Transverse colon (tissue), 4 donors: Measurements from ENCODE around the gene SLC4A5.

ENCODE experiments used
- POLR2A ChIP-seq: fragments of 450-650 bp; IDR thresholded peaks from one replicate; pipeline ENCODE4 v1.6.1; 2016; ENCODE audit warnings: antibody characterized with exemption, mild to moderate bottlenecking, moderate library complexity
- POLR2AphosphoS5 ChIP-seq, 3 donors: sonication (generic); formaldehyde crosslinking; IDR thresholded peaks; one replicate each; pipeline ENCODE4 v1.6.1; 2016; ENCODE audit warnings: antibody characterized with exemption in 3 of 3
- TF ChIP-seq, protein P1 (sequence below), 5 experiments: fragments of 200-600 bp in 3 of 5; fragments of 450-650 bp in 2 of 5; sonication (generic) in 3 of 5; IDR thresholded peaks; 1 replicate in 2 of 5; 2 replicates in 3 of 5; pipeline ENCODE4 v1.5.1; 2016 to 2017; ENCODE audit warnings: antibody characterized with exemption in 5 of 5, inconsistent platforms in 3 of 5, mild to moderate bottlenecking in 2 of 5, moderate library complexity in 1 of 5

DNA sequence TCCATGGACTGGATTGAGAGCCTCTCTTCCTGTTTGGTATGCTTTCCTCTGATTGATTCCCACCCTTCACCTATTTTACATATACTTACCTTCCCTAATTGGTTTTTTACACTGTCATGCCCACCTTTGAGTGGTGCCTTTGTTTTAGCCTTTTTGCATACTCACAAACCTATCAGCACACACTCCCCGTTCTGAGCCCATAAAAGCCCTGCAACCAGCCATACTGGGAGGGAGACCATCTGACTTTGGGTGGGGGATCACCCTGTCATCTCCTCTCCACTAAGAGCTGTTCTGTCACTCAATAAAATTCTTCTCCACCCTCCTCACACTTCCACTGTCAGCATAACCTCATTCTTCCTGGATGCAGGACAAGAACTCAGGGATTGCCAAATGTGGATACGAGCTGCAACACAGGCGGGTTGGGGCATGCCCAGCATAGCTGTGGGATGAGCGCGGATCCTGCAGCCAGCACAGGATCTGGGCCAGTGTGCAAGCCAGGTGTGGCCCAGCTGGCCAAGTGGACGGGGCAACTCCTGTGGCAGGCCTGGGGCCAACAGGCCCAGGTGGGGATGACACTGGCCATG lies 155.1 kb downstream of the SLC4A5 start:
- TF ChIP-seq POLR2AphosphoS5 (IDR thresholded peaks at IDR 0.05) (no peak), POLR2A (no peak)
- TF ChIP-seq, protein P1, sequence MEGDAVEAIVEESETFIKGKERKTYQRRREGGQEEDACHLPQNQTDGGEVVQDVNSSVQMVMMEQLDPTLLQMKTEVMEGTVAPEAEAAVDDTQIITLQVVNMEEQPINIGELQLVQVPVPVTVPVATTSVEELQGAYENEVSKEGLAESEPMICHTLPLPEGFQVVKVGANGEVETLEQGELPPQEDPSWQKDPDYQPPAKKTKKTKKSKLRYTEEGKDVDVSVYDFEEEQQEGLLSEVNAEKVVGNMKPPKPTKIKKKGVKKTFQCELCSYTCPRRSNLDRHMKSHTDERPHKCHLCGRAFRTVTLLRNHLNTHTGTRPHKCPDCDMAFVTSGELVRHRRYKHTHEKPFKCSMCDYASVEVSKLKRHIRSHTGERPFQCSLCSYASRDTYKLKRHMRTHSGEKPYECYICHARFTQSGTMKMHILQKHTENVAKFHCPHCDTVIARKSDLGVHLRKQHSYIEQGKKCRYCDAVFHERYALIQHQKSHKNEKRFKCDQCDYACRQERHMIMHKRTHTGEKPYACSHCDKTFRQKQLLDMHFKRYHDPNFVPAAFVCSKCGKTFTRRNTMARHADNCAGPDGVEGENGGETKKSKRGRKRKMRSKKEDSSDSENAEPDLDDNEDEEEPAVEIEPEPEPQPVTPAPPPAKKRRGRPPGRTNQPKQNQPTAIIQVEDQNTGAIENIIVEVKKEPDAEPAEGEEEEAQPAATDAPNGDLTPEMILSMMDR (IDR thresholded peaks at IDR 0.05): no peak
